K562 (cell line): ENCODE data around the gene SNRPD2. TPM values are rescaled to one million over a fixed set of nuclear protein-coding genes. Genes with fewer than 3 reads are reported as not detected.

ENCODE experiments used
- BHLHE40 ChIP-seq: IDR thresholded peaks from 2 replicates; pipeline ENCODE4 v1.6.1; 2011; ENCODE audit warnings: low read length, improper control_type of control experiment
- GTF2A2 ChIP-seq: IDR thresholded peaks from 2 replicates; pipeline ENCODE4 v1.6.1; 2016; ENCODE audit warnings: mild to moderate bottlenecking, missing genetic modification characterization, missing compliant biosample characterization
- HSF4 ChIP-seq: fragments of 250-450 bp; sonication (Bioruptor Pico); IDR thresholded peaks from 2 replicates; pipeline ENCODE4 v2.1.2; 2022; ENCODE audit warnings: mild to moderate bottlenecking, moderate library complexity, borderline replicate concordance
- LEF1 ChIP-seq: fragments of 450-650 bp; IDR thresholded peaks from 2 replicates; pipeline ENCODE4 v1.6.1; 2016; ENCODE audit warnings: mild to moderate bottlenecking
- MAZ ChIP-seq, 2 experiments: fragments of 450-650 bp in 1 of 2; sonication (generic) in 1 of 2; formaldehyde crosslinking; IDR thresholded peaks in 1 of 2; conservative IDR thresholded peaks in 1 of 2; 2 replicates each; pipeline versions ENCODE4 v1.4.0 to v1.5.0; 2020; ENCODE audit warnings: mild to moderate bottlenecking in 1 of 2, missing genetic modification reagents in 1 of 2
- MBD2 ChIP-seq: sonication (generic); IDR thresholded peaks from 2 replicates; pipeline ENCODE4 v1.6.1; 2016; ENCODE audit warnings: low read depth, borderline replicate concordance
- polyA plus RNA-seq, 8 experiments: library from polyadenylated mRNA; depleted of rRNA in 4 of 8; stranded (reverse) in 5 of 8; unstranded in 3 of 8; fragments of >200 nt; fragmentation: Nextera tagmentation in 2 of 8; fragmentation: Illumina TruSeq in 1 of 8; extraction: Ambion mirVana in 2 of 8; extraction: Trizol in 1 of 8; gene quantifications; 2 replicates each; pipeline versions ENCODE4 v1.2.1 to v1.2.3, GENCODE V29; 2011 to 2014; ENCODE audit warnings: inconsistent platforms in 1 of 8, missing spikeins in 1 of 8
- total RNA-seq, 7 experiments: library from RNA; depleted of rRNA in 6 of 7; stranded (reverse); fragments of >200 nt in 6 of 7; fragmentation: Illumina TruSeq in 2 of 7; extraction: Trizol in 2 of 7; gene quantifications; 2 replicates each; pipeline versions ENCODE4 v1.2.1 to v1.2.3, GENCODE V29; 2011 to 2021; ENCODE audit warnings: low replicate concordance in 1 of 7
- TF ChIP-seq, protein P1 (sequence below), 2 experiments: fragments of 450-650 bp; conservative IDR thresholded peaks; 2 replicates each; pipeline ENCODE4 v1.6.1; 2017; ENCODE audit warnings: mild to moderate bottlenecking in 2 of 2, moderate library complexity in 2 of 2
- TF ChIP-seq, protein P2 (sequence below): fragments of 450-650 bp; IDR thresholded peaks from 2 replicates; pipeline ENCODE4 v1.6.1; 2016; ENCODE audit warnings: mild to moderate bottlenecking, moderate library complexity
- TF ChIP-seq, protein P3 (sequence below), 3 experiments: IDR thresholded peaks in 2 of 3; conservative IDR thresholded peaks in 1 of 3; 2 replicates each; pipeline ENCODE4 v1.5.1; 2011 to 2012; ENCODE audit warnings: low read length in 3 of 3, mild to moderate bottlenecking in 3 of 3, control low read depth in 2 of 3, improper control_type of control experiment in 1 of 3, inconsistent platforms in 1 of 3, low read depth in 1 of 3, mixed read lengths in 1 of 3, moderate library complexity in 1 of 3; ENCODE audit not compliant: insufficient read depth in 2 of 3
- TF ChIP-seq, protein P4 (sequence below): fragments of 250-450 bp; sonication (Bioruptor Pico); IDR thresholded peaks from 2 replicates; pipeline ENCODE4 v1.4.0; 2020; ENCODE audit warnings: mild to moderate bottlenecking, moderate library complexity

The SNRPD2 gene
- total and polyA plus RNA-seq, 9 of the 15 experiments (the other 6 are each of a cell fraction or from before 2014, with no cell fraction given) = 728 to 4,411 (median 1,029) TPM

DNA sequence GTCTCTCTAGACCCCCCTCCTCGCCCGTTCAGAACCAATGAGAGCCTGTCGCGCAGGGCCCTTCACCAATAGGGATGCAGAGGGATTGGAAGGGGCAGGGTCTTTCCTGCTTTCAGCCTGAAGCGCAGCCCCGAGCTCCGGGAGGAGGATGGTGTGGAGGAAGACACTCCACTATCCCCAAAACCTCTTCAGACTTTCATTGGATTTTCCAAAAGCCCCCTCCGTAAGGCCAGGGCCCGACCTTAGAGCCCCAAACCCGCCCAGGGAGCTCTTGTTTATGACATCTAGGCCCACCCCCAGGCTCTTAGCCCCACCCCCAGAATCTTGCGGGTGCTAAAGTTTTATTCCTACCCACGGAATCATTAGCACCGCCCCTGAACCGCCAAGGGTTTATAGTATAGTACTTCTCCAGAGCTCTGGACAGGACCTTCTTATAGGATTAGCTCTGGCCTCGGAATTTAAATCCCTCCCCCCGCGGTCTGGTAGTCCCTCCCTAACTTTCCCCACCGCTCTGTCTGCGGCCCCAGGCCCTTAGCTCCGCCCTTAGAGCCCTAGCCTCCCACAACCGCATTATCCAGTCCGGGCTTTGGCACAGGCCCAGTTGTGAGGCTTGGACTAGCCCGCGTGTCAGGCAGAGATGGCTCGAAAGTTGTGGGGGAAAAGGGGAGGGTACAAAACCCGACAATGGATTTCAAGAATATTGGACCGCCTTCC lies 46.0 kb downstream of the SNRPD2 start (continued):
- TF ChIP-seq MAZ (CRISPR knock-in tag; conservative IDR thresholded peaks at IDR 0.05 in 1 of 2, IDR thresholded peaks at IDR 0.05 in 1 of 2) = peak; percentile 75 to 92
- TF ChIP-seq HSF4 (CRISPR knock-in tag) = no peak
- peak; percentile 17; the same call in 1 of the 2 replicates for TF ChIP-seq BHLHE40
- TF ChIP-seq, protein P1, sequence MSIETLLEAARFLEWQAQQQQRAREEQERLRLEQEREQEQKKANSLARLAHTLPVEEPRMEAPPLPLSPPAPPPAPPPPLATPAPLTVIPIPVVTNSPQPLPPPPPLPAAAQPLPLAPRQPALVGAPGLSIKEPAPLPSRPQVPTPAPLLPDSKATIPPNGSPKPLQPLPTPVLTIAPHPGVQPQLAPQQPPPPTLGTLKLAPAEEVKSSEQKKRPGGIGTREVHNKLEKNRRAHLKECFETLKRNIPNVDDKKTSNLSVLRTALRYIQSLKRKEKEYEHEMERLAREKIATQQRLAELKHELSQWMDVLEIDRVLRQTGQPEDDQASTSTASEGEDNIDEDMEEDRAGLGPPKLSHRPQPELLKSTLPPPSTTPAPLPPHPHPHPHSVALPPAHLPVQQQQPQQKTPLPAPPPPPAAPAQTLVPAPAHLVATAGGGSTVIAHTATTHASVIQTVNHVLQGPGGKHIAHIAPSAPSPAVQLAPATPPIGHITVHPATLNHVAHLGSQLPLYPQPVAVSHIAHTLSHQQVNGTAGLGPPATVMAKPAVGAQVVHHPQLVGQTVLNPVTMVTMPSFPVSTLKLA (conservative IDR thresholded peaks at IDR 0.05) = peak; percentile 81 to 89
- TF ChIP-seq MBD2 = peak; percentile 95
- TF ChIP-seq, protein P2, sequence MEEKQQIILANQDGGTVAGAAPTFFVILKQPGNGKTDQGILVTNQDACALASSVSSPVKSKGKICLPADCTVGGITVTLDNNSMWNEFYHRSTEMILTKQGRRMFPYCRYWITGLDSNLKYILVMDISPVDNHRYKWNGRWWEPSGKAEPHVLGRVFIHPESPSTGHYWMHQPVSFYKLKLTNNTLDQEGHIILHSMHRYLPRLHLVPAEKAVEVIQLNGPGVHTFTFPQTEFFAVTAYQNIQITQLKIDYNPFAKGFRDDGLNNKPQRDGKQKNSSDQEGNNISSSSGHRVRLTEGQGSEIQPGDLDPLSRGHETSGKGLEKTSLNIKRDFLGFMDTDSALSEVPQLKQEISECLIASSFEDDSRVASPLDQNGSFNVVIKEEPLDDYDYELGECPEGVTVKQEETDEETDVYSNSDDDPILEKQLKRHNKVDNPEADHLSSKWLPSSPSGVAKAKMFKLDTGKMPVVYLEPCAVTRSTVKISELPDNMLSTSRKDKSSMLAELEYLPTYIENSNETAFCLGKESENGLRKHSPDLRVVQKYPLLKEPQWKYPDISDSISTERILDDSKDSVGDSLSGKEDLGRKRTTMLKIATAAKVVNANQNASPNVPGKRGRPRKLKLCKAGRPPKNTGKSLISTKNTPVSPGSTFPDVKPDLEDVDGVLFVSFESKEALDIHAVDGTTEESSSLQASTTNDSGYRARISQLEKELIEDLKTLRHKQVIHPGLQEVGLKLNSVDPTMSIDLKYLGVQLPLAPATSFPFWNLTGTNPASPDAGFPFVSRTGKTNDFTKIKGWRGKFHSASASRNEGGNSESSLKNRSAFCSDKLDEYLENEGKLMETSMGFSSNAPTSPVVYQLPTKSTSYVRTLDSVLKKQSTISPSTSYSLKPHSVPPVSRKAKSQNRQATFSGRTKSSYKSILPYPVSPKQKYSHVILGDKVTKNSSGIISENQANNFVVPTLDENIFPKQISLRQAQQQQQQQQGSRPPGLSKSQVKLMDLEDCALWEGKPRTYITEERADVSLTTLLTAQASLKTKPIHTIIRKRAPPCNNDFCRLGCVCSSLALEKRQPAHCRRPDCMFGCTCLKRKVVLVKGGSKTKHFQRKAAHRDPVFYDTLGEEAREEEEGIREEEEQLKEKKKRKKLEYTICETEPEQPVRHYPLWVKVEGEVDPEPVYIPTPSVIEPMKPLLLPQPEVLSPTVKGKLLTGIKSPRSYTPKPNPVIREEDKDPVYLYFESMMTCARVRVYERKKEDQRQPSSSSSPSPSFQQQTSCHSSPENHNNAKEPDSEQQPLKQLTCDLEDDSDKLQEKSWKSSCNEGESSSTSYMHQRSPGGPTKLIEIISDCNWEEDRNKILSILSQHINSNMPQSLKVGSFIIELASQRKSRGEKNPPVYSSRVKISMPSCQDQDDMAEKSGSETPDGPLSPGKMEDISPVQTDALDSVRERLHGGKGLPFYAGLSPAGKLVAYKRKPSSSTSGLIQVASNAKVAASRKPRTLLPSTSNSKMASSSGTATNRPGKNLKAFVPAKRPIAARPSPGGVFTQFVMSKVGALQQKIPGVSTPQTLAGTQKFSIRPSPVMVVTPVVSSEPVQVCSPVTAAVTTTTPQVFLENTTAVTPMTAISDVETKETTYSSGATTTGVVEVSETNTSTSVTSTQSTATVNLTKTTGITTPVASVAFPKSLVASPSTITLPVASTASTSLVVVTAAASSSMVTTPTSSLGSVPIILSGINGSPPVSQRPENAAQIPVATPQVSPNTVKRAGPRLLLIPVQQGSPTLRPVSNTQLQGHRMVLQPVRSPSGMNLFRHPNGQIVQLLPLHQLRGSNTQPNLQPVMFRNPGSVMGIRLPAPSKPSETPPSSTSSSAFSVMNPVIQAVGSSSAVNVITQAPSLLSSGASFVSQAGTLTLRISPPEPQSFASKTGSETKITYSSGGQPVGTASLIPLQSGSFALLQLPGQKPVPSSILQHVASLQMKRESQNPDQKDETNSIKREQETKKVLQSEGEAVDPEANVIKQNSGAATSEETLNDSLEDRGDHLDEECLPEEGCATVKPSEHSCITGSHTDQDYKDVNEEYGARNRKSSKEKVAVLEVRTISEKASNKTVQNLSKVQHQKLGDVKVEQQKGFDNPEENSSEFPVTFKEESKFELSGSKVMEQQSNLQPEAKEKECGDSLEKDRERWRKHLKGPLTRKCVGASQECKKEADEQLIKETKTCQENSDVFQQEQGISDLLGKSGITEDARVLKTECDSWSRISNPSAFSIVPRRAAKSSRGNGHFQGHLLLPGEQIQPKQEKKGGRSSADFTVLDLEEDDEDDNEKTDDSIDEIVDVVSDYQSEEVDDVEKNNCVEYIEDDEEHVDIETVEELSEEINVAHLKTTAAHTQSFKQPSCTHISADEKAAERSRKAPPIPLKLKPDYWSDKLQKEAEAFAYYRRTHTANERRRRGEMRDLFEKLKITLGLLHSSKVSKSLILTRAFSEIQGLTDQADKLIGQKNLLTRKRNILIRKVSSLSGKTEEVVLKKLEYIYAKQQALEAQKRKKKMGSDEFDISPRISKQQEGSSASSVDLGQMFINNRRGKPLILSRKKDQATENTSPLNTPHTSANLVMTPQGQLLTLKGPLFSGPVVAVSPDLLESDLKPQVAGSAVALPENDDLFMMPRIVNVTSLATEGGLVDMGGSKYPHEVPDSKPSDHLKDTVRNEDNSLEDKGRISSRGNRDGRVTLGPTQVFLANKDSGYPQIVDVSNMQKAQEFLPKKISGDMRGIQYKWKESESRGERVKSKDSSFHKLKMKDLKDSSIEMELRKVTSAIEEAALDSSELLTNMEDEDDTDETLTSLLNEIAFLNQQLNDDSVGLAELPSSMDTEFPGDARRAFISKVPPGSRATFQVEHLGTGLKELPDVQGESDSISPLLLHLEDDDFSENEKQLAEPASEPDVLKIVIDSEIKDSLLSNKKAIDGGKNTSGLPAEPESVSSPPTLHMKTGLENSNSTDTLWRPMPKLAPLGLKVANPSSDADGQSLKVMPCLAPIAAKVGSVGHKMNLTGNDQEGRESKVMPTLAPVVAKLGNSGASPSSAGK = peak; percentile 63
- peak; percentile 76 for TF ChIP-seq LEF1
- TF ChIP-seq, protein P3, sequence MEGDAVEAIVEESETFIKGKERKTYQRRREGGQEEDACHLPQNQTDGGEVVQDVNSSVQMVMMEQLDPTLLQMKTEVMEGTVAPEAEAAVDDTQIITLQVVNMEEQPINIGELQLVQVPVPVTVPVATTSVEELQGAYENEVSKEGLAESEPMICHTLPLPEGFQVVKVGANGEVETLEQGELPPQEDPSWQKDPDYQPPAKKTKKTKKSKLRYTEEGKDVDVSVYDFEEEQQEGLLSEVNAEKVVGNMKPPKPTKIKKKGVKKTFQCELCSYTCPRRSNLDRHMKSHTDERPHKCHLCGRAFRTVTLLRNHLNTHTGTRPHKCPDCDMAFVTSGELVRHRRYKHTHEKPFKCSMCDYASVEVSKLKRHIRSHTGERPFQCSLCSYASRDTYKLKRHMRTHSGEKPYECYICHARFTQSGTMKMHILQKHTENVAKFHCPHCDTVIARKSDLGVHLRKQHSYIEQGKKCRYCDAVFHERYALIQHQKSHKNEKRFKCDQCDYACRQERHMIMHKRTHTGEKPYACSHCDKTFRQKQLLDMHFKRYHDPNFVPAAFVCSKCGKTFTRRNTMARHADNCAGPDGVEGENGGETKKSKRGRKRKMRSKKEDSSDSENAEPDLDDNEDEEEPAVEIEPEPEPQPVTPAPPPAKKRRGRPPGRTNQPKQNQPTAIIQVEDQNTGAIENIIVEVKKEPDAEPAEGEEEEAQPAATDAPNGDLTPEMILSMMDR (IDR thresholded peaks at IDR 0.05 in 2 of 3, conservative IDR thresholded peaks at IDR 0.05 in 1 of 3; ENCODE audit: insufficient read depth in 2 of 3, low read depth in 1 of 3, low read length in 3 of 3) = no peak
- TF ChIP-seq, protein P4, sequence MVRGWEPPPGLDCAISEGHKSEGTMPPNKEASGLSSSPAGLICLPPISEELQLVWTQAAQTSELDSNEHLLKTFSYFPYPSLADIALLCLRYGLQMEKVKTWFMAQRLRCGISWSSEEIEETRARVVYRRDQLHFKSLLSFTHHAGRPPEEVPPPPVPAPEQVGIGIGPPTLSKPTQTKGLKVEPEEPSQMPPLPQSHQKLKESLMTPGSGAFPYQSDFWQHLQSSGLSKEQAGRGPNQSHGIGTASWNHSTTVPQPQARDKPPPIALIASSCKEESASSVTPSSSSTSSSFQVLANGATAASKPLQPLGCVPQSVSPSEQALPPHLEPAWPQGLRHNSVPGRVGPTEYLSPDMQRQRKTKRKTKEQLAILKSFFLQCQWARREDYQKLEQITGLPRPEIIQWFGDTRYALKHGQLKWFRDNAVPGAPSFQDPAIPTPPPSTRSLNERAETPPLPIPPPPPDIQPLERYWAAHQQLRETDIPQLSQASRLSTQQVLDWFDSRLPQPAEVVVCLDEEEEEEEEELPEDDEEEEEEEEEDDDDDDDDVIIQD (CRISPR knock-in tag) = no peak
- no peak for TF ChIP-seq GTF2A2 (tag)
